ENCODE data around the gene FBXW7. TPM values are rescaled to one million over a fixed set of nuclear protein-coding genes. Genes with fewer than 3 reads are reported as not detected.

Gene FBXW7
- polyA plus RNA-seq, 1 donor from 2014 or later = 55.7 TPM

DNA sequence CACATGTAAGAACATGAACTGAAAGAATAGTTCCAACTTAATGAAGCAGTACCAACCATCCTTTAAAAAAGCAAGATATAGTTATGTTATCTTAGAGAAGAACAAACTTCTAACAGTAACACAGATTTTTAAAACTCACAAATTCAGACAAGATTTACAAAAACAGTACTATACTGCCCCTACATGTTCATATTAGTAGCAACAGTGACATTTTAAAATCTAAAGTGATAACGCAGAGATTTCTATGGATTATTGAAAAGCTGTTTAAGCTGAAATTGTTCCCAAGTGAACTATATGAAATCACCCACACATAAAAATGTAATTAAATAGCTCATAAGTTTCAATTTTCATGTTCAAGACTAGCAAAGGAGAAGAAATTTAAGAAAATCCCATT, 166.0 kb downstream of the FBXW7 start:
- Histone ChIP-seq H3K9me3 (ENCODE audit: low read length) (no peaks in the 10 kb centered on the region), H4K20me1 (ENCODE audit: insufficient read depth) (no peaks in the 10 kb centered on the region), H3K9ac (ENCODE audit: low read length) (no peak overlapping the region), H3F3A (ENCODE audit: insufficient read depth, low read length, poor library complexity, severe bottlenecking) (no peaks in the 10 kb centered on the region), H3K4me3 (ENCODE audit: low read length) (no peak overlapping the region), H3K4me2 (ENCODE audit: low read length) (no peak overlapping the region), H3K27me3 (ENCODE audit: insufficient read depth, low read depth, low read length) (no peaks in the 10 kb centered on the region), H3K9me2 (ENCODE audit: insufficient read depth, low read length) (no peaks in the 10 kb centered on the region), H3K27ac (ENCODE audit: low read length) (no peak overlapping the region), H3K79me2 (replicated peaks; ENCODE audit: insufficient read depth, low read length) (no peaks in the 10 kb centered on the region), H3K36me3 (ENCODE audit: insufficient read depth, low read length) (no peaks in the 10 kb centered on the region), H2AFZ (ENCODE audit: low read depth, low read length) (no peak overlapping the region)
- TF ChIP-seq SMC3 (conservative IDR thresholded peaks at IDR 0.05; ENCODE audit: poor library complexity) = peak; percentile 81
- TF ChIP-seq EP300 (conservative IDR thresholded peaks at IDR 0.05; ENCODE audit: poor library complexity, severe bottlenecking) = no peak
- peak; percentile 80 for TF ChIP-seq RAD21 (conservative IDR thresholded peaks at IDR 0.05)
- TF ChIP-seq, protein P1, sequence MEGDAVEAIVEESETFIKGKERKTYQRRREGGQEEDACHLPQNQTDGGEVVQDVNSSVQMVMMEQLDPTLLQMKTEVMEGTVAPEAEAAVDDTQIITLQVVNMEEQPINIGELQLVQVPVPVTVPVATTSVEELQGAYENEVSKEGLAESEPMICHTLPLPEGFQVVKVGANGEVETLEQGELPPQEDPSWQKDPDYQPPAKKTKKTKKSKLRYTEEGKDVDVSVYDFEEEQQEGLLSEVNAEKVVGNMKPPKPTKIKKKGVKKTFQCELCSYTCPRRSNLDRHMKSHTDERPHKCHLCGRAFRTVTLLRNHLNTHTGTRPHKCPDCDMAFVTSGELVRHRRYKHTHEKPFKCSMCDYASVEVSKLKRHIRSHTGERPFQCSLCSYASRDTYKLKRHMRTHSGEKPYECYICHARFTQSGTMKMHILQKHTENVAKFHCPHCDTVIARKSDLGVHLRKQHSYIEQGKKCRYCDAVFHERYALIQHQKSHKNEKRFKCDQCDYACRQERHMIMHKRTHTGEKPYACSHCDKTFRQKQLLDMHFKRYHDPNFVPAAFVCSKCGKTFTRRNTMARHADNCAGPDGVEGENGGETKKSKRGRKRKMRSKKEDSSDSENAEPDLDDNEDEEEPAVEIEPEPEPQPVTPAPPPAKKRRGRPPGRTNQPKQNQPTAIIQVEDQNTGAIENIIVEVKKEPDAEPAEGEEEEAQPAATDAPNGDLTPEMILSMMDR (IDR thresholded peaks at IDR 0.05; ENCODE audit: poor library complexity, severe bottlenecking) = peak; percentile 76

DNA sequence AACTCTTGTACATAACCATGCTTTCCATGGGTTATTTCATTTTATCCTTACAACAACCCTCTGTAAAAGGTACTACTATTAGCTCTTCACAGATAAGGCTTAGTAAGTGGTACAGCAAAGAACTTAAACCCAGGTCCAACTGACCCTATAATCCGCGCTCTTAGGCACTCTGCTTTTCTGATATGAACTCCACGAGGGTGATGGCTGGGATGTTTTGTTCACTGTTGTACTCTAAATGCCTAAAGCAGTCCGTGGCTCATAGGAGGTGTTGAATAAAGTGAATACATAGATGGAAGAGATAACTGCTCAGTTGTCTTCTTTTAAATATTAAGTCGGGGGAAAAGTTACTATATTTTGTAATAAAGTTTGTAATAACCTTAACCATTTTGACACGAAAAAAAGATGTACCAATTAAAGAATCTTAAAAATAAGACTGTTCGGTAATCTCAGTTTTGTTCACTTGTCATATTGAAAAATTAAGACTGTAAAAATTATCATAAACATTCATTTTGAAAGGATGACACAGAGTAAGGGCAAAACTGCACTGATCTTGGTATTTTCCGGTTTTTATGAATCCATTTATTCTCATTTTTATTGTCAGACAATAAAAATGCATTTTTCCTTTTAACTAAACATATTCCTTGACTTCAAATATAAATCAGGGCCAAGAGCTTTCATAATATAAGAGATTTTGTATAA, 166.5 kb downstream of the FBXW7 start:
- H3K79me2 ChIP-seq (replicated peaks; ENCODE audit: insufficient read depth, low read length) = no peaks in the 10 kb centered on the region
- no peaks in the 10 kb centered on the region for H3K27me3 ChIP-seq (ENCODE audit: insufficient read depth, low read depth, low read length)
- no peaks in the 10 kb centered on the region for H3K9me2 ChIP-seq (ENCODE audit: insufficient read depth, low read length)
- no peak overlapping the region for H2AFZ ChIP-seq (ENCODE audit: low read depth, low read length)
- TF ChIP-seq MXI1 (conservative IDR thresholded peaks at IDR 0.05; ENCODE audit: poor library complexity, severe bottlenecking) (no peak), POLR2AphosphoS5 (IDR thresholded peaks at IDR 0.05) (no peak)
- TF ChIP-seq, protein P1 (IDR thresholded peaks at IDR 0.05; ENCODE audit: poor library complexity, severe bottlenecking) = no peak
- H3K9ac ChIP-seq (ENCODE audit: low read length) = no peak overlapping the region
- H3K36me3 ChIP-seq (ENCODE audit: insufficient read depth, low read length) = no peaks in the 10 kb centered on the region
- H3K4me2 ChIP-seq (ENCODE audit: low read length) = no peak overlapping the region
- H3K9me3 ChIP-seq (ENCODE audit: low read length) = no peaks in the 10 kb centered on the region
- H3K4me3 ChIP-seq (ENCODE audit: low read length) = no peak overlapping the region
- H3F3A ChIP-seq (ENCODE audit: insufficient read depth, low read length, poor library complexity, severe bottlenecking) = no peaks in the 10 kb centered on the region
- H3K27ac ChIP-seq (ENCODE audit: low read length) = no peak overlapping the region
- no peaks in the 10 kb centered on the region for H4K20me1 ChIP-seq (ENCODE audit: insufficient read depth)

DNA sequence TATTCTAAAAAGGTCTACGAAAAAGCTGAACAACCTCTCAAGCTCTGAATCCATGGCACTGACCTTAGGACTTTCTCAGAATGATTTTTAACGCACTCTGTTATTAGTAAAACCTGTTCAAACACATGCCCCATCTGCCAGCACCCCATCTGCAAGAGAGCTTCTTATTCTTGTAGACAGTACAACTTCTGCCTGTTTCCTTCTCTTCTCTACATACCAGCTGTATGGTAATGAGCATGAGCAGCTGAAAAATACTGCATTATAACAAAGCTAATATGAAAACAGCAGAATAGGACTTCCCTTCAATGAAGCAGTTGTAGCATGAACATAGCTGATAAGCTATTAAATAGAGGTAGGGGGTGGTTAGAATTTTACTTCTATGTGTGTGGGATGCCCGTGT, 167.9 kb downstream of the FBXW7 start:
- Histone ChIP-seq H3K9me2 (ENCODE audit: insufficient read depth, low read length) (no peaks in the 10 kb centered on the region), H3K4me3 (ENCODE audit: low read length) (no peak overlapping the region), H3K9me3 (ENCODE audit: low read length) (no peaks in the 10 kb centered on the region), H3K9ac (ENCODE audit: low read length) (no peak overlapping the region), H3K27ac (ENCODE audit: low read length) (no peak overlapping the region), H3K79me2 (replicated peaks; ENCODE audit: insufficient read depth, low read length) (no peaks in the 10 kb centered on the region), H3F3A (ENCODE audit: insufficient read depth, low read length, poor library complexity, severe bottlenecking) (no peaks in the 10 kb centered on the region), H3K27me3 (ENCODE audit: insufficient read depth, low read depth, low read length) (no peaks in the 10 kb centered on the region), H3K36me3 (ENCODE audit: insufficient read depth, low read length) (no peaks in the 10 kb centered on the region), H2AFZ (ENCODE audit: low read depth, low read length) (no peak overlapping the region), H3K4me2 (ENCODE audit: low read length) (no peak overlapping the region), H4K20me1 (ENCODE audit: insufficient read depth) (no peaks in the 10 kb centered on the region)
- no peak for TF ChIP-seq RAD21 (conservative IDR thresholded peaks at IDR 0.05)
- TF ChIP-seq POLR2AphosphoS5 (IDR thresholded peaks at IDR 0.05) = no peak
- no peak for TF ChIP-seq EP300 (conservative IDR thresholded peaks at IDR 0.05; ENCODE audit: poor library complexity, severe bottlenecking)
- TF ChIP-seq, protein P1 (IDR thresholded peaks at IDR 0.05; ENCODE audit: poor library complexity, severe bottlenecking) = no peak
- TF ChIP-seq SMC3 (conservative IDR thresholded peaks at IDR 0.05; ENCODE audit: poor library complexity) = no peak
- TF ChIP-seq TAF1 (IDR thresholded peaks at IDR 0.05; ENCODE audit: low read depth) = no peak
- TF ChIP-seq EZH2 (IDR thresholded peaks at IDR 0.05; ENCODE audit: borderline replicate concordance, insufficient read depth, low read length, poor library complexity, severe bottlenecking) = no peak
- TF ChIP-seq, protein P2, sequence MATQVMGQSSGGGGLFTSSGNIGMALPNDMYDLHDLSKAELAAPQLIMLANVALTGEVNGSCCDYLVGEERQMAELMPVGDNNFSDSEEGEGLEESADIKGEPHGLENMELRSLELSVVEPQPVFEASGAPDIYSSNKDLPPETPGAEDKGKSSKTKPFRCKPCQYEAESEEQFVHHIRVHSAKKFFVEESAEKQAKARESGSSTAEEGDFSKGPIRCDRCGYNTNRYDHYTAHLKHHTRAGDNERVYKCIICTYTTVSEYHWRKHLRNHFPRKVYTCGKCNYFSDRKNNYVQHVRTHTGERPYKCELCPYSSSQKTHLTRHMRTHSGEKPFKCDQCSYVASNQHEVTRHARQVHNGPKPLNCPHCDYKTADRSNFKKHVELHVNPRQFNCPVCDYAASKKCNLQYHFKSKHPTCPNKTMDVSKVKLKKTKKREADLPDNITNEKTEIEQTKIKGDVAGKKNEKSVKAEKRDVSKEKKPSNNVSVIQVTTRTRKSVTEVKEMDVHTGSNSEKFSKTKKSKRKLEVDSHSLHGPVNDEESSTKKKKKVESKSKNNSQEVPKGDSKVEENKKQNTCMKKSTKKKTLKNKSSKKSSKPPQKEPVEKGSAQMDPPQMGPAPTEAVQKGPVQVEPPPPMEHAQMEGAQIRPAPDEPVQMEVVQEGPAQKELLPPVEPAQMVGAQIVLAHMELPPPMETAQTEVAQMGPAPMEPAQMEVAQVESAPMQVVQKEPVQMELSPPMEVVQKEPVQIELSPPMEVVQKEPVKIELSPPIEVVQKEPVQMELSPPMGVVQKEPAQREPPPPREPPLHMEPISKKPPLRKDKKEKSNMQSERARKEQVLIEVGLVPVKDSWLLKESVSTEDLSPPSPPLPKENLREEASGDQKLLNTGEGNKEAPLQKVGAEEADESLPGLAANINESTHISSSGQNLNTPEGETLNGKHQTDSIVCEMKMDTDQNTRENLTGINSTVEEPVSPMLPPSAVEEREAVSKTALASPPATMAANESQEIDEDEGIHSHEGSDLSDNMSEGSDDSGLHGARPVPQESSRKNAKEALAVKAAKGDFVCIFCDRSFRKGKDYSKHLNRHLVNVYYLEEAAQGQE (IDR thresholded peaks at IDR 0.05; ENCODE audit: borderline replicate concordance) = no peak
- TF ChIP-seq MXI1 (conservative IDR thresholded peaks at IDR 0.05; ENCODE audit: poor library complexity, severe bottlenecking) = no peak

Data from neural cell (in vitro differentiated cells).